SK-N-SH (cell line): ENCODE results near the gene RASAL2. TPM values are rescaled to one million over a fixed set of nuclear protein-coding genes. Genes with fewer than 3 reads are reported as not detected.

Source experiments
- CTCF ChIA-PET: fragments of 300-600, 350-600 bp; formaldehyde crosslinking; extraction: SDS; loops from one replicate; lab custom pipeline; 2021; lab: Yijun Ruan, JAX
- POLR2A ChIA-PET: fragments of 350-600 bp; sonication (Branson Sonifier 250); formaldehyde crosslinking; extraction: SDS; loops from one replicate; lab custom pipeline; 2020; ENCODE audit warnings: antibody characterized with exemption, inconsistent platforms; lab: Yijun Ruan, JAX
- DNase-seq: peaks from one replicate; pipeline ENCODE4 v3.0.0; 2012
- H2AFZ ChIP-seq: fragments of 200-600 bp; sonication (generic); 2 replicates; pipeline ENCODE4 v1.8.1; 2016; ENCODE audit warnings: antibody characterized with exemption, mild to moderate bottlenecking, low read depth
- H3F3A ChIP-seq: fragments of 200-600 bp; sonication (generic); replicated peaks from 2 replicates; pipeline ENCODE3; 2016; ENCODE audit warnings: antibody characterized with exemption, mild to moderate bottlenecking; ENCODE audit not compliant: insufficient read depth
- H3K27ac ChIP-seq, 2 experiments: fragments of 200-500 bp in 1 of 2; fragments of 200-600 bp in 1 of 2; sonication (Bioruptor generic) in 1 of 2; sonication (generic), shearing (Covaris generic) in 1 of 2; 2 replicates each; pipeline versions ENCODE4 v1.5.1 to v1.6.1; 2014 to 2016; ENCODE audit warnings: low read depth in 2 of 2, inconsistent platforms in 1 of 2, low read length in 1 of 2, mild to moderate bottlenecking in 1 of 2, mixed read lengths in 1 of 2
- H3K27me3 ChIP-seq: fragments of 200-600 bp; sonication (generic), shearing (Covaris generic); 2 replicates; pipeline ENCODE4 v1.6.1; 2016; ENCODE audit warnings: mixed run types; ENCODE audit not compliant: insufficient read depth
- H3K36me3 ChIP-seq, 2 experiments: fragments of 200-500 bp in 1 of 2; fragments of 200-600 bp in 1 of 2; sonication (Bioruptor generic) in 1 of 2; sonication (generic) in 1 of 2; replicated peaks in 1 of 2; 2 replicates each; pipeline versions ENCODE3 to v1.5.1; 2014 to 2016; ENCODE audit warnings: low read length in 1 of 2, mild to moderate bottlenecking in 1 of 2; ENCODE audit not compliant: insufficient read depth in 2 of 2, control insufficient read depth in 1 of 2
- H3K4me1 ChIP-seq, 2 experiments: fragments of 200-500 bp in 1 of 2; fragments of 200-600 bp in 1 of 2; sonication (Bioruptor generic) in 1 of 2; sonication (generic), shearing (Covaris generic) in 1 of 2; 2 replicates each; pipeline versions ENCODE4 v1.5.1 to v1.6.1; 2014 to 2016; ENCODE audit warnings: low read depth in 1 of 2, low read length in 1 of 2, mixed run types in 1 of 2; ENCODE audit not compliant: insufficient read depth in 2 of 2, control insufficient read depth in 1 of 2
- H3K4me2 ChIP-seq: fragments of 200-600 bp; sonication (generic), shearing (Covaris generic); 2 replicates; pipeline ENCODE4 v1.6.1; 2017; ENCODE audit warnings: mixed run types
- H3K4me3 ChIP-seq, 2 experiments: fragments of 200-500 bp in 1 of 2; fragments of 200-600 bp in 1 of 2; sonication (Bioruptor generic) in 1 of 2; sonication (generic), shearing (Covaris generic) in 1 of 2; 2 replicates each; pipeline versions ENCODE4 v1.5.1 to v1.8.1; 2014 to 2016; ENCODE audit warnings: low read depth in 2 of 2, inconsistent platforms in 1 of 2, low read length in 1 of 2, mild to moderate bottlenecking in 1 of 2, mixed read lengths in 1 of 2, moderate library complexity in 1 of 2
- H3K79me2 ChIP-seq: fragments of 200-600 bp; sonication (generic); 2 replicates; pipeline ENCODE4 v1.8.1; 2017; ENCODE audit warnings: mild to moderate bottlenecking; ENCODE audit not compliant: insufficient read depth
- H3K9ac ChIP-seq: fragments of 200-600 bp; sonication (generic); 2 replicates; pipeline ENCODE4 v1.6.1; 2017; ENCODE audit warnings: mixed run types
- H3K9me2 ChIP-seq: fragments of 200-600 bp; sonication (generic); 2 replicates; pipeline ENCODE4 v1.6.1; 2017; ENCODE audit warnings: mixed run types
- H3K9me3 ChIP-seq: fragments of 200-600 bp; sonication (generic); 2 replicates; pipeline ENCODE4 v1.6.1; 2017; ENCODE audit warnings: mixed run types, mild to moderate bottlenecking, moderate library complexity
- H4K20me1 ChIP-seq: fragments of 200-600 bp; sonication (generic); 2 replicates; pipeline ENCODE4 v1.6.1; 2017; ENCODE audit warnings: mild to moderate bottlenecking, mixed run types; ENCODE audit not compliant: insufficient read depth
- CHD2 ChIP-seq: fragments of 150-350 bp; IDR thresholded peaks from 2 replicates; pipeline ENCODE4 v1.6.1; 2018; ENCODE audit warnings: low read length; ENCODE audit not compliant: partially characterized antibody
- IRF3 ChIP-seq: fragments of 150-350 bp; IDR thresholded peaks from 2 replicates; pipeline ENCODE4 v1.6.1; 2016; ENCODE audit warnings: mild to moderate bottlenecking, low read depth, low read length
- PBX3 ChIP-seq: IDR thresholded peaks from 2 replicates; pipeline ENCODE4; 2012
- RCOR1 ChIP-seq: fragments of 150-350 bp; IDR thresholded peaks from 2 replicates; pipeline ENCODE4 v1.6.1; 2017; ENCODE audit warnings: antibody characterized with exemption, low read length
- REST ChIP-seq: IDR thresholded peaks from 2 replicates; pipeline ENCODE4 v1.6.1; 2012; ENCODE audit warnings: mild to moderate bottlenecking, low read depth, low read length, moderate library complexity
- SIN3A ChIP-seq: IDR thresholded peaks from 2 replicates; pipeline ENCODE4 v1.6.1; 2012; ENCODE audit warnings: low read depth, mild to moderate bottlenecking, low read length, moderate library complexity, borderline replicate concordance
- SMC3 ChIP-seq: IDR thresholded peaks from 2 replicates; pipeline ENCODE4 v1.6.1; 2012; ENCODE audit warnings: low read depth, low read length, improper control_type of control experiment
- USF2 ChIP-seq: fragments of 150-350 bp; IDR thresholded peaks from 2 replicates; pipeline ENCODE4 v1.6.1; 2017; ENCODE audit warnings: antibody characterized with exemption, low read length, low read depth, borderline replicate concordance
- ZBTB33 ChIP-seq: IDR thresholded peaks from 2 replicates; pipeline ENCODE4 v1.4.0; 2012; ENCODE audit warnings: low read depth, borderline replicate concordance
- WGBS: methylation state at CpG from one replicate; pipeline ENCODE4 v1.1.6; 2017; ENCODE audit warnings: low lambda C conversion rate; 5-methylcytosine and 5-hydroxymethylcytosine counted together
- polyA plus RNA-seq, 3 experiments: library from polyadenylated mRNA; depleted of rRNA; stranded (reverse); fragments of >200 nt; gene quantifications; 2 replicates each; pipeline ENCODE4 v1.2.3, GENCODE V29; 2012

Gene RASAL2
- polyA plus RNA-seq, 1 of the 3 experiments (the other 2 are of a cell fraction), result 6.9 TPM

- TF ChIP-seq CHD2 (no peak), PBX3 (no peak), SMC3 (no peak), SIN3A (no peak), RCOR1 (no peak), ZBTB33 (no peak), USF2 (no peak), IRF3 (no peak), REST (no peak)
- Histone ChIP-seq H3K9me2 (no peaks in the 10 kb centered on the region), H3K4me1 (peaks cover 0 to 16% of the 10 kb centered on the region in 2 experiments; a peak in 2 of 4 replicates), H3K4me3 (no peak overlapping the region), H4K20me1 (no peaks in the 10 kb centered on the region), H3K4me2 (peak overlapping the region; percentile 29), H3K36me3 (peaks cover 0 to 3% of the 10 kb centered on the region in 2 experiments), H3K27ac (peak overlapping the region in 1 of 2 experiments; percentile 94; a peak in 2 of 4 replicates), H3K79me2 (peaks cover 21% of the 10 kb centered on the region), H3F3A (peaks cover 29% of the 10 kb centered on the region), H3K9ac (peak overlapping the region; percentile 63), H2AFZ (no peak overlapping the region), H3K27me3 (no peaks in the 10 kb centered on the region), H3K9me3 (no peaks in the 10 kb centered on the region)
- ChIA-PET POLR2A (interaction anchor here (0.7 kb wide), 1 partner anchor 864 kb away, joined by 5 read pairs; no protein-coding TSS in a partner anchor), CTCF (interaction anchor here (0.6 kb wide), 1 partner anchor 22 kb away, joined by 3 read pairs; no protein-coding TSS in a partner anchor)
- WGBS, result 38% methylated on average over 3 of the region's 3 CpGs
- no peak for DNase-seq
Observed at GRCh38 chr1:178262120-178262500, 168.2 kb downstream of the RASAL2 start.
